MCF 10A (cell line): ENCODE data around the gene PCDHA7. TPM values are rescaled to one million over a fixed set of nuclear protein-coding genes. Genes with fewer than 3 reads are reported as not detected.
A peak's percentile ranks its signal among the peaks of the same experiment; 100 is the strongest.
"Not testable (repeated sequence)": the region's sequence is repeated elsewhere in the genome, so short reads cannot be mapped to it uniquely, and the experiment has no call there.

Experiments
- BruUV-seq: library from RNA; stranded (reverse); fragments of 400-500 nt; replicated peaks from 2 replicates; lab custom pipeline; 2021; lab: Mats Ljungman, UMichigan
- CTCF ChIA-PET: fragments of 300-600 bp; sonication (Branson Sonifier 250); formaldehyde crosslinking; extraction: SDS; loops from one replicate; lab custom pipeline; 2021; ENCODE audit warnings: antibody characterized with exemption, inconsistent platforms; lab: Yijun Ruan, JAX
- POLR2A ChIA-PET: fragments of 300-600, 350-650 bp; sonication (Branson Sonifier 250); formaldehyde crosslinking; extraction: SDS; loops from one replicate; lab custom pipeline; 2020; ENCODE audit warnings: antibody characterized with exemption, inconsistent platforms; lab: Yijun Ruan, JAX
- DNase-seq: peaks from one replicate; pipeline ENCODE4 v3.0.0-alpha.2; 2018; ENCODE audit not compliant: unreplicated experiment
- H3K27ac Mint-ChIP-seq: one replicate; pipeline ENCODE4 v1.8.0; 2022; ENCODE audit warnings: mild to moderate bottlenecking, low read depth, mixed read lengths; ENCODE audit not compliant: unreplicated experiment
- H3K27me3 Mint-ChIP-seq: one replicate; pipeline ENCODE4 v1.8.0; 2022; ENCODE audit warnings: mixed read lengths; ENCODE audit not compliant: insufficient read depth, unreplicated experiment
- H3K36me3 Mint-ChIP-seq: one replicate; pipeline ENCODE4 v1.8.0; 2022; ENCODE audit warnings: mild to moderate bottlenecking, moderate library complexity, mixed read lengths; ENCODE audit not compliant: insufficient read depth, unreplicated experiment
- H3K4me1 Mint-ChIP-seq: one replicate; pipeline ENCODE4 v1.8.0; 2022; ENCODE audit warnings: mixed read lengths; ENCODE audit not compliant: insufficient read depth, unreplicated experiment
- H3K4me3 Mint-ChIP-seq: one replicate; pipeline ENCODE4 v1.8.0; 2022; ENCODE audit warnings: mild to moderate bottlenecking, moderate library complexity, mixed read lengths; ENCODE audit not compliant: unreplicated experiment
- H3K9me3 Mint-ChIP-seq: one replicate; pipeline ENCODE4 v1.8.0; 2022; ENCODE audit warnings: mixed read lengths; ENCODE audit not compliant: unreplicated experiment
- intact Hi-C: fragments of 100-400 bp; cut with micrococcal nuclease; formaldehyde crosslinking; loops from 2 replicates; pipeline ENCODE4 v1.14.1; 2022
- total RNA-seq: library from RNA; stranded (reverse); gene quantifications from 2 replicates; pipeline ENCODE4 v1.2.3, GENCODE V29; 2022
- TF ChIP-seq, protein P1 (sequence below): fragments of 200-600 bp; IDR thresholded peaks from one replicate; pipeline ENCODE4 v1.8.0; 2022; ENCODE audit warnings: antibody characterized with exemption, mild to moderate bottlenecking; ENCODE audit not compliant: unreplicated experiment

Gene PCDHA7
- total RNA-seq, 1 experiment from 2014 or later: 0.40 TPM

DNA sequence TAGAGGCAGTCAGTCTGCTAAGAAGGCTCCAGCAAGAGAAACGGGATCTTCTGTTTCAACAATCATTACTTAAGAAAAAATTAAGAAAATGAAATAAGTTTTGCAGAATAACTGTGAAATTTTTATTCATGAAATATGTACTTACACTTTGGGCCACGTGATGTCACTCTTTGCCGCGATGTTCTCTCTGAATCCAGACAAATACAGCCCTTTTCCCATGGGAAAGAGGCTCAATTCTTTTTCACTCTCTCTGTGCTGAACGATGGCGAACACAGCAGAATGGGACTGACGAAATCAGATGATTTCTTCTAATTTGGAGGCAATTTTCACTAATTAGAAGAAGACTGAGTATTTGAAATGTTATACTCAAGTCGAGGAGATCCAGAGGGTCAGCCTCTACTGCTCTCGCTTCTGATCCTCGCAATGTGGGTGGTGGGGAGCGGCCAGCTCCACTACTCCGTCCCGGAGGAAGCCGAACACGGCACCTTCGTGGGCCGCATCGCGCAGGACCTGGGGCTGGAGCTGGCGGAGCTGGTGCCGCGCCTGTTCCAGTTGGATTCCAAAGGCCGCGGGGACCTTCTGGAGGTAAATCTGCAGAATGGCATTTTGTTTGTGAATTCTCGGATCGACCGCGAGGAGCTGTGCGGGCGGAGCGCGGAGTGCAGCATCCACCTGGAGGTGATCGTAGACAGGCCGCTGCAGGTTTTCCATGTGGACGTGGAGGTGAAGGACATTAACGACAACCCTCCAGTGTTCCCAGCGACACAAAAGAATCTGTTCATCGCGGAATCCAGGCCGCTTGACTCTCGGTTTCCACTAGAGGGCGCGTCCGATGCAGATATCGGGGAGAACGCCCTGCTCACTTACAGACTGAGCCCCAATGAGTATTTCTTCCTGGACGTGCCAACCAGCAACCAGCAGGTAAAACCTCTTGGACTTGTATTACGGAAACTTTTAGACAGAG is 14.4 kb downstream of the PCDHA7 start, which contains the start of gene PCDHA9:
TSS of gene PCDHA9 (plus strand) at position 244 of the 964 bp plus-strand sequence. CDS start at position 358, 114 bp downstream.
- H3K27me3 Mint-ChIP-seq, H3K9me3 Mint-ChIP-seq, BruUV-seq, POLR2A ChIA-PET, H3K27ac Mint-ChIP-seq, H3K4me3 Mint-ChIP-seq, H3K36me3 Mint-ChIP-seq, H3K4me1 Mint-ChIP-seq: not testable (repeated sequence)
- CTCF ChIA-PET: interaction anchor here (0.5 to 0.6 kb wide), 2 partner anchors 65 to 174 kb away, joined by 3 to 6 read pairs; no protein-coding TSS in a partner anchor
- intact Hi-C loops: loop anchor here (1.0 kb wide), 1 partner anchor 193 kb away; no protein-coding TSS in a partner anchor
- DNase-seq: peak; percentile 11
- TF ChIP-seq, protein P1, sequence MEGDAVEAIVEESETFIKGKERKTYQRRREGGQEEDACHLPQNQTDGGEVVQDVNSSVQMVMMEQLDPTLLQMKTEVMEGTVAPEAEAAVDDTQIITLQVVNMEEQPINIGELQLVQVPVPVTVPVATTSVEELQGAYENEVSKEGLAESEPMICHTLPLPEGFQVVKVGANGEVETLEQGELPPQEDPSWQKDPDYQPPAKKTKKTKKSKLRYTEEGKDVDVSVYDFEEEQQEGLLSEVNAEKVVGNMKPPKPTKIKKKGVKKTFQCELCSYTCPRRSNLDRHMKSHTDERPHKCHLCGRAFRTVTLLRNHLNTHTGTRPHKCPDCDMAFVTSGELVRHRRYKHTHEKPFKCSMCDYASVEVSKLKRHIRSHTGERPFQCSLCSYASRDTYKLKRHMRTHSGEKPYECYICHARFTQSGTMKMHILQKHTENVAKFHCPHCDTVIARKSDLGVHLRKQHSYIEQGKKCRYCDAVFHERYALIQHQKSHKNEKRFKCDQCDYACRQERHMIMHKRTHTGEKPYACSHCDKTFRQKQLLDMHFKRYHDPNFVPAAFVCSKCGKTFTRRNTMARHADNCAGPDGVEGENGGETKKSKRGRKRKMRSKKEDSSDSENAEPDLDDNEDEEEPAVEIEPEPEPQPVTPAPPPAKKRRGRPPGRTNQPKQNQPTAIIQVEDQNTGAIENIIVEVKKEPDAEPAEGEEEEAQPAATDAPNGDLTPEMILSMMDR: peak; percentile 24

DNA sequence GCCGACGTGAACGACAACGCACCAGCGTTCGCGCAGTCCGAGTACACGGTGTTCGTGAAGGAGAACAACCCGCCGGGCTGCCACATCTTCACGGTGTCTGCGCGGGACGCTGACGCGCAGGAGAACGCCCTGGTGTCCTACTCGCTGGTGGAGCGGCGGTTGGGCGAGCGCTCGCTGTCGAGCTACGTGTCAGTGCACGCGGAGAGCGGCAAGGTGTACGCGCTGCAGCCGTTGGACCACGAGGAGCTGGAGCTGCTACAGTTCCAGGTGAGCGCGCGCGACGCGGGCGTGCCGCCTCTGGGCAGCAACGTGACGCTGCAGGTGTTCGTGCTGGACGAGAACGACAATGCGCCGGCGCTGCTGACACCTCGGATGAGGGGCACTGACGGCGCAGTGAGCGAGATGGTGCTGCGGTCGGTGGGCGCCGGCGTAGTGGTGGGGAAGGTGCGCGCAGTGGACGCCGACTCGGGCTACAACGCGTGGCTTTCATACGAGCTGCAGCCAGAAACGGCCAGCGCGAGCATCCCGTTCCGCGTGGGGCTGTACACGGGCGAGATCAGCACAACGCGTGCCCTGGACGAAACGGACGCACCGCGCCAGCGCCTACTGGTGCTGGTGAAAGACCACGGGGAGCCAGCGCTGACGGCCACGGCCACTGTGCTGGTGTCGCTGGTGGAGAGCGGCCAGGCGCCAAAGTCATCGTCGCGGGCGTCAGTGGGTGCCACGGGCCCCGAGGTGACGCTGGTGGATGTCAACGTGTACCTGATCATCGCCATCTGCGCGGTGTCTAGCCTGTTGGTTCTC is 16.0 kb downstream of the PCDHA7 start:
- H3K36me3 Mint-ChIP-seq, BruUV-seq, H3K9me3 Mint-ChIP-seq, H3K27me3 Mint-ChIP-seq, DNase-seq, H3K27ac Mint-ChIP-seq, H3K4me1 Mint-ChIP-seq, POLR2A ChIA-PET, intact Hi-C loops, H3K4me3 Mint-ChIP-seq: not testable (repeated sequence)
- CTCF ChIA-PET: interaction anchor here (0.6 to 0.7 kb wide), 2 partner anchors 44 to 160 kb away, joined by 3 read pairs; no protein-coding TSS in a partner anchor

DNA sequence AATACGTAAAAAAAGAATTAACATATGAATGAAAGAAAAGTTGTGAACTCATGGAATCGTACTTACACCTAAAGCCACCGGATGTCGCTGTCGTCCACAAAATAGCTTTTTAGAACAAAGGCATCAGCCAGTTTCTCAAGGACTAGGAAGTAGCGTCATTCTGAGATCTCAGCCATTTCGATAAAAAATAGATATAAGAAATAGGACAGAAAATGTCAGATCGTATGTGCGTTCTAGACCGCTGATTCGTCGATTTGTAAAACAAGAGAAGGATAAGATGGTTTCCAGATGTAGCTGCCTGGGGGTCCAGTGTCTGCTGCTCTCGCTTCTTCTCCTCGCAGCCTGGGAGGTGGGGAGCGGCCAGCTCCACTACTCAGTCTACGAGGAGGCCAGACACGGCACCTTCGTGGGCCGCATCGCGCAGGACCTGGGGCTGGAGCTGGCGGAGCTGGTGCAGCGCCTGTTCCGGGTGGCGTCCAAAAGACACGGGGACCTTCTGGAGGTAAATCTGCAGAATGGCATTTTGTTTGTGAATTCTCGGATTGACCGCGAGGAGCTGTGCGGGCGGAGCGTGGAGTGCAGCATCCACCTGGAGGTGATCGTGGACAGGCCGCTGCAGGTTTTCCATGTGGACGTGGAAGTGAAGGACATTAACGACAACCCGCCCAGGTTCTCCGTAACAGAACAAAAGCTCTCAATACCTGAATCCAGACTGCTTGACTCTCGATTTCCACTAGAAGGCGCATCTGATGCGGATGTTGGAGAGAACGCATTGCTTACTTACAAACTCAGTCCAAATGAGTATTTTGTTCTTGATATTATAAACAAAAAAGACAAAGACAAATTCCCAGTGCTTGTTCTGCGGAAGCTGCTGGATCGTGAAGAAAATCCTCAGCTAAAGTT is 22.0 kb downstream of the PCDHA7 start, which contains the start of gene PCDHA10:
TSS of gene PCDHA10 (plus strand) at position 126 of the 903 bp plus-strand sequence. CDS start at position 278, 152 bp downstream.
- CTCF ChIA-PET: interaction anchor here (1.1 to 1.4 kb wide), 2 partner anchors 20 to 184 kb away, joined by 3 to 4 read pairs; no protein-coding TSS in a partner anchor
- DNase-seq: peak; percentile 26

More for the DNA sequence above, 22.0 kb downstream of the PCDHA7 start, which contains the start of gene PCDHA10:
- Mint-ChIP-seq H3K27ac (no peak within 1 kb of the TSS), H3K36me3 (no peaks in the 10 kb centered on the region), H3K4me3 (no peak within 1 kb of the TSS), H3K4me1 (no peaks in the 10 kb centered on the region), H3K27me3 (no peaks in the 10 kb centered on the region), H3K9me3 (peaks cover 16% of the 10 kb centered on the region)
- intact Hi-C loops: no loop called here
- POLR2A ChIA-PET: interaction anchor here (0.7 to 1.0 kb wide), 3 partner anchors 17 to 185 kb away, joined by 3 read pairs; no protein-coding TSS in a partner anchor
- BruUV-seq: no TSS peak
- TF ChIP-seq, protein P1: peak; percentile 7
